8988T (cell line): ENCODE results near the gene SRRM2.

Experiments used
- DNase-seq: peaks from one replicate; pipeline ENCODE4 v3.0.0; 2011

SRRM2 gene

GRCh38 chr16:2752035-2752849 is at the start of gene SRRM2:
Gene SRRM2, plus strand, starts transcription at chr16:2752638. Its CDS starts 3,727 bp downstream, at chr16:2756365.
- DNase-seq, result peak; percentile 87

- no peak for DNase-seq
Measured at GRCh38 chr16:2702871-2703745, 49.3 kb upstream of the SRRM2 start.

- no peak for DNase-seq
Measured at GRCh38 chr16:2704166-2704982, 48.1 kb upstream of the SRRM2 start.

GRCh38 chr16:2704983-2705275 is 47.5 kb upstream of the SRRM2 start:
- DNase-seq, result no peak

GRCh38 chr16:2705351-2705750 is 47.1 kb upstream of the SRRM2 start:
- DNase-seq, result no peak

GRCh38 chr16:2706085-2706484 is 46.4 kb upstream of the SRRM2 start:
- DNase-seq, result no peak

GRCh38 chr16:2706611-2707311 is 45.7 kb upstream of the SRRM2 start:
- no peak for DNase-seq

- DNase-seq, result no peak
Measured at GRCh38 chr16:2707368-2708289, 44.8 kb upstream of the SRRM2 start.

GRCh38 chr16:2708290-2708639 is 44.2 kb upstream of the SRRM2 start:
- no peak for DNase-seq

GRCh38 chr16:2708955-2709587 is 43.4 kb upstream of the SRRM2 start:
- DNase-seq, result no peak

GRCh38 chr16:2709588-2709984 is 42.9 kb upstream of the SRRM2 start:
- DNase-seq, result no peak

- DNase-seq, result no peak
Measured at GRCh38 chr16:2710021-2710710, 42.3 kb upstream of the SRRM2 start.

GRCh38 chr16:2710711-2711231 is 41.7 kb upstream of the SRRM2 start:
- DNase-seq, result no peak

GRCh38 chr16:2711370-2712062 is 40.9 kb upstream of the SRRM2 start:
- DNase-seq, result no peak

GRCh38 chr16:2712063-2712441 is 40.4 kb upstream of the SRRM2 start:
- DNase-seq, result no peak

- no peak for DNase-seq
Measured at GRCh38 chr16:2712546-2712945, 39.9 kb upstream of the SRRM2 start.

GRCh38 chr16:2713523-2713922 is 38.9 kb upstream of the SRRM2 start:
- DNase-seq, result no peak

GRCh38 chr16:2713985-2714774 is 38.3 kb upstream of the SRRM2 start:
- no peak for DNase-seq

GRCh38 chr16:2715064-2715463 is 37.4 kb upstream of the SRRM2 start:
- no peak for DNase-seq
